Retinal pigment epithelial cell (primary cell): Measurements from ENCODE around the gene CSMD2.

Experiments used
- DNase-seq: peaks from one replicate; pipeline ENCODE4 v3.0.0-alpha.2; 2010; ENCODE audit warnings: low read depth
- H3K4me3 ChIP-seq: 2 replicates; pipeline ENCODE4 v1.5.1; 2011; ENCODE audit warnings: mild to moderate bottlenecking, low read length, control low read depth, moderate library complexity
- CTCF ChIP-seq: conservative IDR thresholded peaks from 2 replicates; pipeline ENCODE4 v1.5.1; 2011; ENCODE audit warnings: low read depth, low read length, control low read depth, inconsistent platforms

The CSMD2 gene

GRCh38 chr1:34137411-34137810 lies 27.6 kb downstream of the CSMD2 start:
- TF ChIP-seq CTCF, result no peak
- no peak for DNase-seq
- H3K4me3 ChIP-seq, result no peak overlapping the region

DNA sequence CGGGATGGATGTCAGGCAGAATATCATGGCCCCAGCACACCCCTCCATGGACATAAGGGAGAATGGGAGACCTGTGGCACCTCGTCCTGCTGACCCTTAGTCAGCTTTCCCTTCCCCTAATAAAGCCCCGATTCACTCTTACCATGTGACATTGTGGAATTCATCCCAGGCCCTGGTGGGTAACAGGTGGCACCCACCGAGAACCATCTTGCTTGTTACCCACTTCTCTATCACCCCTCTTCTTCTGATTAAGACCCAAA lies 32.9 kb downstream of the CSMD2 start:
- TF ChIP-seq CTCF, result no peak
- DNase-seq, result no peak

GRCh38 chr1:34131396-34132160 lies 33.5 kb downstream of the CSMD2 start:
- TF ChIP-seq CTCF, result no peak
- DNase-seq, result no peak
- no peak overlapping the region for H3K4me3 ChIP-seq

More for the DNA sequence above, 32.9 kb downstream of the CSMD2 start:
- no peak overlapping the region for H3K4me3 ChIP-seq

DNA sequence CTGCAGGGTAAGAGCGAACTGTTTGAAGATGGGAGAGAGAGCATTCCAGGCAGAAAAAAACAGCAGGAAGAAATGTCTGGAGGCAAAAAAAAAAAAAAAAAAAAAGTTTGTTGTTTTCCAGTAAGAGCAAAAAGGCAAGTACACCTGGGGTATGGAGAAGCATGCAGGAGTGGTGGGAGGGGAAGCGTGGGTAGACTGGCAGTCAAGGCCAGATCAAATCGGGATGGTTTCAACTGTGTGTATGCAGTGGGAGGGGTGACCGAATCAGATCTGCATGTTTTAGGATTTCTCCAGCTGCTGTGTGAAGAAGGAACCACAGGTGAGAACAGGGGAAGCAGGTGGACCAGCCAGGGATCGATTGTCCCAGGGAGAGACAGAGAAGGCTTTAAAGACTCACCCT lies 34.7 kb downstream of the CSMD2 start:
- DNase-seq, result no peak
- no peak for TF ChIP-seq CTCF
- H3K4me3 ChIP-seq, result no peak overlapping the region

GRCh38 chr1:34129630-34130029 lies 35.4 kb downstream of the CSMD2 start:
- H3K4me3 ChIP-seq, result no peak overlapping the region
- no peak for DNase-seq
- peak; percentile 3 for TF ChIP-seq CTCF

DNA sequence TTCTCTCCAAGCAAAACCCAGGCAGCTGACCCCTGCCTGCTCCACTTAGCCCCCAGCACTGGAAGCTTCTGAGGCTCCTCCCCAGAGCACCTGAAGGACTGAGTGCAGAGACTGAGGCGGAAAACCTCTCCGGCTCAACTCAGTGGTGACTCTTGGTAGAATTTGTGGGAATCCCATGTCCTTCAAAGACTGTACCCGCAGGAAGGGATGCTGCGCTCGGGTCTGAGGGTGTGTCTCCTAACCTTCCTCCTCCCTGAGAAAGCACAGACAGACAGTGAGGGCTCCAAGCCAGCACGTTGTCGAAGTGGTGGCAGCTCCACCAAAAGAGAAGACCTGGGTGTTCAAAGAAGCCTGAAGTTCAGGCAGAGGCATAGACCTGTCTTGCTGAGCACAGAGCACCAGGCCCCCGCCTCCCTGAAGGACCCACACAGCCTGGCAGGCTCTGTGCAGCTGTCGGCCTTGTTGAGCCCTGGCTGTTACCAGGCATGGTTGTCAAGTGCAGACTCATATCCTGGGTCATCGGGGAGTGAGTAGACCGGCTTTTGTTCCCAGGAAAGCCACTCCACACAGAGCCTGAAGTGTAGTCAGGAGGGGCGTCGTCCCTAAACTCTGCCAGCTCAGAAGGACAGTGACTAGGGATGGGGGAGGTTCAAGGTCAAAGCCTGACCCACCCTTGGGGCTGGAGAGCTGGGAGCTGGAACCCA lies 36.7 kb downstream of the CSMD2 start:
- no peak overlapping the region for H3K4me3 ChIP-seq
- TF ChIP-seq CTCF, result no peak
- DNase-seq, result no peak
